Duodenal mucosa (tissue), 2 donors: ENCODE data around the gene GALNT17.

Experiments
- H3K27ac ChIP-seq: one replicate; pipeline ENCODE4 v1.7.0; 2013; ENCODE audit warnings: low read depth, low read length
- H3K27me3 ChIP-seq, 2 donors: one replicate each; pipeline ENCODE4 v1.7.0; 2013; ENCODE audit warnings: low read length in 2 of 2, control low read depth in 1 of 2; ENCODE audit not compliant: insufficient read depth in 2 of 2, control insufficient read depth in 1 of 2
- H3K36me3 ChIP-seq, 2 donors: one replicate each; pipeline ENCODE4 v1.7.0; 2013; ENCODE audit warnings: low read length in 2 of 2, control low read depth in 1 of 2; ENCODE audit not compliant: insufficient read depth in 2 of 2, control insufficient read depth in 1 of 2
- H3K4me1 ChIP-seq, 2 donors: one replicate each; pipeline ENCODE4 v1.7.0; 2013; ENCODE audit warnings: low read length in 2 of 2, control low read depth in 1 of 2; ENCODE audit not compliant: insufficient read depth in 2 of 2, control insufficient read depth in 1 of 2
- H3K4me3 ChIP-seq, 2 donors: one replicate each; pipeline ENCODE4 v1.7.0; 2013; ENCODE audit warnings: low read length in 2 of 2, low read depth in 1 of 2
- H3K9ac ChIP-seq, 2 donors: one replicate each; pipeline ENCODE4 v1.7.0; 2013; ENCODE audit warnings: low read length in 2 of 2, low read depth in 1 of 2
- H3K9me3 ChIP-seq, 2 donors: one replicate each; pipeline ENCODE4 v1.7.0; 2013; ENCODE audit warnings: low read length in 2 of 2, control low read depth in 1 of 2; ENCODE audit not compliant: control insufficient read depth in 1 of 2

GALNT17 gene

DNA sequence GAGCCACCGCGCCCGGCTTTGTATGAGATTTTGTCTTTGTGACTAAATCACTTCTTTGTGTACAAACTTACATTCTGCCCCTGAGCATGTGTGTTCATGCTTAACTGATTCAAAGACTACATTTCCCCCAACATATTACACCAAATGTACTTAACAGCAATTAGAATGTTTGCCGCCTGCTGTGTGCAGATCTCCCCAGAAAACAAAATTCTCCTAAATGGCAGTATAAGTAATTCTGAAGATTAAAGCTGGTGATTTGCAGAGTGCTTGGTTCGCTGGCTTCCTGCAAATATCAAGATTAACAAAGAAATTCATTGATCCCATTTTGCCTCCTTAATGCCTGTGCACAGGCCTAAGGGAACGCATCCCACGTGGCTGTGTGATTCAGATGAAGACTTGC is 230.3 kb downstream of the GALNT17 start:
- Histone ChIP-seq H3K27me3 (no peaks in the 10 kb centered on the region), H3K27ac (no peak overlapping the region), H3K4me1 (no peaks in the 10 kb centered on the region), H3K4me3 (no peak overlapping the region), H3K36me3 (no peaks in the 10 kb centered on the region), H3K9me3 (peaks cover 11 to 15% of the 10 kb centered on the region in 2 donors), H3K9ac (no peak overlapping the region)

DNA sequence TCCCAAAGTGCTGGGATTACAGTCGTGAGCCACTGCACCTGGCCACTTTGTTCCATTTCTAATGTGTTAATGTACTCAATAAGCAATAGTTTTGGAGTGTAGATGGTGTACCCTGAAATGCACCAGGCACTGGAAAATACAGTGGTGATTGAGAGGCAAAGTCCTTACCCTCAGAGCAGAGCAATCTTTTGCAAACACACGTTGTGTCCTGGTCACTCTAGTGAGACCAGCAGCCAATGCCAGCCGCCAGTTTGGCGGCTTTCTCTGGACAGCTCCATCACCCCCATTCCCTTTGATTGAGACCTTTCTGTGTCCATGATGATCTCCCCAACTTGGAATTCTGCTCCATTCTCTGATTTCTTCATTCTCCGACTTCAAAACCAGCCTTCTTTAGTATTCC is 231.3 kb downstream of the GALNT17 start:
- Histone ChIP-seq H3K4me3 (no peak overlapping the region), H3K36me3 (no peaks in the 10 kb centered on the region), H3K4me1 (no peaks in the 10 kb centered on the region), H3K9ac (no peak overlapping the region), H3K27me3 (no peaks in the 10 kb centered on the region), H3K9me3 (peaks cover 10 to 15% of the 10 kb centered on the region in 2 donors), H3K27ac (no peak overlapping the region)

DNA sequence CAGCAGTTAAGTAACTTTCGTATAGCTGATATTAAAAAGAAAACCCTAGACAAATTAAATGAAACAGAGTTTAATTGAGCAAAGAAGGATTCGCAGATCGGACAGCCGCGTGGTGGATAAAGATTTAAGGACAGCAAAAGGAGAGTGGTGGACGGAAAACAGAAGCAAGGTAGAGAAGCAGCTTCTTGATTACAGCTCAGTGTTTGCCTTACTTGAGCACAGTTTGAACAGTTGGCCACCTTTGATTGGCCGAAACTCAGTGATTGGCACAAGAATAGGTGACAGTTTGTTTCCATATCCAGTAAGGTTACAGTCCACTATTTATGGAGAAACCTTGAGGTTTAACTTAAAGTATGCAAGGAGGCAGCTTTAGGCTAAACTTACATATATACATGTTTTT is 231.7 kb downstream of the GALNT17 start:
- H3K27me3 ChIP-seq = no peaks in the 10 kb centered on the region
- H3K4me3 ChIP-seq = no peak overlapping the region
- no peak overlapping the region for H3K9ac ChIP-seq
- no peaks in the 10 kb centered on the region for H3K4me1 ChIP-seq
- no peaks in the 10 kb centered on the region for H3K36me3 ChIP-seq
- peaks cover 8 to 16% of the 10 kb centered on the region in 2 donors for H3K9me3 ChIP-seq
- H3K27ac ChIP-seq = no peak overlapping the region

DNA sequence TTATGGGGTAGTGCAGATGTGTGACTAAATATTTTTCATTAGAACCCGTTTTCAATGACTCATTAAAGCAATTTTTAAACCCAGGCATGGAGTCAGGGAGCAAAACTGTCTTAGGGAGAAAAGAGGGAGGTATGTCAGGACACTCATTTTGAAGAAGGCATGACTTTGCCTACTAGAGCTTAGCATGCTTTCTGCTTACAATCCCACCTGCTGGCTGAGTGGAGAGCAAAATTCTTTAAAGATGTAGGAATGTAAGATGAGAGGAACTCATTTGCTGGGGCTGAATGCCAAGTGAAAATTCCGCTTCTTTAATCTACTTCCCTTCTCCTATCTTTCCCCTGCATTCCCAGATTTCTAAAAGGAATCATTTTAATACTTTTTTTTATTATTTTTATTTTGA is 232.6 kb downstream of the GALNT17 start:
- Histone ChIP-seq H3K27ac (no peak overlapping the region), H3K36me3 (no peaks in the 10 kb centered on the region), H3K9me3 (peaks cover 11 to 16% of the 10 kb centered on the region in 2 donors), H3K4me3 (no peak overlapping the region), H3K27me3 (no peaks in the 10 kb centered on the region), H3K9ac (no peak overlapping the region), H3K4me1 (no peaks in the 10 kb centered on the region)

DNA sequence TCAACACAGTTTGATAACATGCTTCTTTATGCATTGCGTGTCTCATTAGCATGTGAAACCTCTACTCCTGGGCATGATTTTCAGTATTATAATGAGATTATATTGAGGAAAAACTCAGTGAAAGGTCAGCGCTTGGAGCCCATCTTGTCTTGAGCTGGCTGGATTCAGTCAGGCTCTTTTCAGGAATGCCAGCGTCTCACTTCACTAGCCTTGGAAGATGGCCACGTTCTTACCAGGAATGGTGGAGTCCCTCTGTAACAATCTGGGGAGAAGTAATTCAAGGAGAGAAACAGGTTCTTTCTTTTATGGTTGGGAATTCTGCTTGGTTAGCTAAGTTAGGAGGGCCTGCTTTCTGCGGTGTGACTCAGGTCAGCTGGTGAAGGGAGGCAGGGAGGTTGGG is 241.0 kb downstream of the GALNT17 start:
- Histone ChIP-seq H3K4me1 (no peaks in the 10 kb centered on the region), H3K4me3 (no peak overlapping the region), H3K36me3 (no peaks in the 10 kb centered on the region), H3K9ac (no peak overlapping the region), H3K27ac (no peak overlapping the region), H3K9me3 (peaks cover 2 to 32% of the 10 kb centered on the region in 2 donors), H3K27me3 (no peaks in the 10 kb centered on the region)

DNA sequence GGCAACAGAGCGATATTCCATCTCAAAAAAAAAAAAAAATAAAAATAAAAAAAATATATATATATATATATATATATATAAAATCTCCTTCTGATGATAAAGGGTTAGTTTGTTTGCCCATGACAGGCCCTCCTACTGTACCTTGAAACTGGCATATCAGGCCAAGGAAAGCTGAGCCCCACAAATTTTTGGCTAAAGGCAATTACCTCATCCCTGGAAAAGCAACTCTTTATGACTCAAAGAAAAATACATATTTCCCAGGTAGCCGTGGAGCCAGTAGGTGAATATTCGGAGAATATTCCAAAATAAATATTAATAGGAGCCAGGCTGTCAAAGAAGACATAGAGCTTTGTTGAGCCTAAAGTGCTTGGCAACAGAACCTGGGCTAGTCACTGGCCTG is 245.1 kb downstream of the GALNT17 start:
- H3K27me3 ChIP-seq = no peaks in the 10 kb centered on the region
- H3K4me1 ChIP-seq = no peaks in the 10 kb centered on the region
- no peak overlapping the region for H3K9ac ChIP-seq

DNA sequence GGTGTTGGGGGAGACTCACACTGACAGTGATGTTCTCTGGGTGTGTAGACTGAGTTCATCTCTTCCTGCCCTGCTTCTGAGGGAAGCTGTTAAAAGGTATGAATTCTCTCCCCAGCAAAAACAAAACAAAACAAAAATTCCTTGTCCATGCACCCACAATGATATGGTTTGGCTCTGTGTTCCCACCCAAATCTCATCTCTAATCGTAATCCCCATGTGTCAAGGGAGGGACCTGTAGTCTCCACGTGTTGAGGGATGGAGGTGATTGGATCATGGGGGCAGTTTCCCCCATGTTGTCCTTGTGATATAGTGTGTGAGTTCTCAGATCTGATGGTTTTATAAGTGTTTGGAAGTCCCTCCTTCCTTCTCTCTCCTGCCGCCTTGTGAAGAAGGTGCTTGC is 245.5 kb downstream of the GALNT17 start:
- H3K9ac ChIP-seq = no peak overlapping the region
- no peak overlapping the region for H3K27ac ChIP-seq
- peaks cover 15 to 33% of the 10 kb centered on the region in 2 donors for H3K9me3 ChIP-seq
- no peak overlapping the region for H3K4me3 ChIP-seq
- no peaks in the 10 kb centered on the region for H3K4me1 ChIP-seq
- no peaks in the 10 kb centered on the region for H3K27me3 ChIP-seq
- H3K36me3 ChIP-seq = no peaks in the 10 kb centered on the region

More for the DNA sequence above, 245.1 kb downstream of the GALNT17 start:
- Histone ChIP-seq H3K27ac (no peak overlapping the region), H3K9me3 (peaks cover 15 to 33% of the 10 kb centered on the region in 2 donors), H3K4me3 (no peak overlapping the region), H3K36me3 (no peaks in the 10 kb centered on the region)

DNA sequence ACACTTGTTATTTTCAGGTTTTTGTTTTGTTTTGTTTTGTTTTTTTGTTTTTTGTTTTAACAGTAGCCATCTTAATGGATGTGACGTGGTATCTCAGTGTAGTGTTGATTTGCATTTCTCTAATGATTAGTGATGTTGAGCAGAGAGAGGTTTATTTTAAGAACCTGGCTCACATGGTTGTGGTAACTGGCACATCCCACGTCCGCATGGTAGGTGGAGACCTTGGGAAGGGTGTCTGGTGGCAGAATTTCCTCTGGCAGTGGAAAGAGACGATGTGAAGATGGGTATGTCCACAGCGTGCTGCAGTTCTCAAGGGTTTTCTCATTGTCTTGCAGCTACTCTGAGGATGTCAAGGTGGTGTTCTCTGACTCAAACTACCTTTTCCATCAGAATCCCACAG is 252.2 kb downstream of the GALNT17 start:
- H3K36me3 ChIP-seq = no peaks in the 10 kb centered on the region

DNA sequence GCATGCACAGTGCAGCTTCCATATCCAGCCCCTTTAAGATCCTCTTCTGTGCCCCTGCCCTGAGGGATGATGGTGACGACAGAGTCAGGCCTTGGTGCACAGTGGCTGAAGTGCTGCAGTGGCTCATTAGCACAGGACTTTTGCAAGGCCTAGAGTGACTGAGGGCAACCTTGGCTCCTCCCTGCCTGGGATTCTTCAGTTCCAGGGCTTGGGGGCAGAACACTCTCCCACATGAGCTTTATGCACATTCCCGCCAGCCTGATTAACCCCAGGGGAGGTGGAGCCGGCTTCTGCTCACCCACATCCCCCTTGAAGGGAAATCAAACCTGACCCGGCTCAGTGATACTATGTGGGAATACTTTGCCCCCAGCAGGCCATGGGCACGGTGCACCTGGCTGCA is 253.4 kb downstream of the GALNT17 start:
- Histone ChIP-seq H3K4me3 (no peak overlapping the region), H3K9ac (no peak overlapping the region), H3K9me3 (peaks cover 15 to 37% of the 10 kb centered on the region in 2 donors), H3K4me1 (no peaks in the 10 kb centered on the region), H3K27me3 (no peaks in the 10 kb centered on the region), H3K27ac (no peak overlapping the region), H3K36me3 (no peaks in the 10 kb centered on the region)

More for the DNA sequence above, 252.2 kb downstream of the GALNT17 start:
- Histone ChIP-seq H3K9me3 (peaks cover 4 to 38% of the 10 kb centered on the region in 2 donors), H3K4me1 (no peaks in the 10 kb centered on the region), H3K4me3 (no peak overlapping the region), H3K27me3 (no peaks in the 10 kb centered on the region), H3K9ac (no peak overlapping the region), H3K27ac (no peak overlapping the region)

DNA sequence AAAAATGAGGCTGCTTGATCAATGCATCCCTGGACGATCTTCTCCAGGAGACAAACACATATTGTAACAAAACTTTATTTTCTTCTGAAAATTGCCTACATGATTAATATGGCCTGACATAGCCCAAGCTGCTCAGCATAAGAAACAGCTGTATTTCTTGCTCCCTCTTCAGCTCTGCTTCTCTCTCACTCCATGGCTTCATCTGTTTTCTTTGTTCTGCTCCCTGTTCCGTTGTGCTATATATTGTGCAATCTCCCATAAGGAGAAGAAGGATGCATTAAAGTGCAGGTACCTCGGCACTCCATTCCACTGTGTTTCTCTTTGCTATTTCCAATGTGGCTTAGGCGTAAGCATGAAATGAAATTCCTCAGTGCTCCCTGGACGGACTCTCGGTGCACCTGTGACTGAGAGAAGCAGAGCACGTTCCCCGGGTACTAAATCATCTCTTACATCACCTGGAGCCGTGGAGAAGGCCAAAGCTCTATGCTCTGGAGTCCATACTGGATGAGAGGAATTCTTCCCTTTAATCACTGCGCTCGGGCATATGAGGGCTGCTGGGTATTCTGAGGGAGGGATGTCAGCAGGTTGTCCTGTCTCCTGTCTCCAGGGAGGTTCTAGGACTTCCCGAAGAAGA is 254.3 kb downstream of the GALNT17 start:
- Histone ChIP-seq H3K9me3 (peaks cover 24 to 39% of the 10 kb centered on the region in 2 donors), H3K4me3 (no peak overlapping the region), H3K36me3 (no peaks in the 10 kb centered on the region), H3K9ac (no peak overlapping the region), H3K27me3 (no peaks in the 10 kb centered on the region), H3K27ac (no peak overlapping the region), H3K4me1 (no peaks in the 10 kb centered on the region)
